CD4-positive, alpha-beta T cell (primary cell): Measurements from ENCODE around the gene LAMA4. TPM values are rescaled to one million over a fixed set of nuclear protein-coding genes. Genes with fewer than 3 reads are reported as not detected.

Source experiments
- ATAC-seq: fragments of 200-7000 bp; cut with Tn5 transposase; one replicate; pipeline ENCODE4 v1.10.0; 2022; ENCODE audit warnings: mild to moderate bottlenecking; ENCODE audit not compliant: poor library complexity
- CTCF ChIA-PET: fragments of 350-600 bp; sonication (Branson Sonifier 250); formaldehyde crosslinking; loops from one replicate; lab custom pipeline; 2021; ENCODE audit warnings: antibody characterized with exemption, inconsistent platforms; lab: Charles Lee
- POLR2A ChIA-PET: fragments of 350-600 bp; sonication (Branson Sonifier 250); formaldehyde crosslinking; loops from one replicate; lab custom pipeline; 2021; ENCODE audit warnings: antibody characterized with exemption, inconsistent platforms; lab: Charles Lee
- DNase-seq, 14 experiments: peaks; one replicate each; pipeline ENCODE4 v3.0.0-alpha.2; 2013 to 2020; ENCODE audit warnings: mixed read lengths in 2 of 14
- H3K27ac ChIP-seq, 2 donors: one replicate each; pipeline versions ENCODE4 v1.5.1 to v1.7.0; 2013; ENCODE audit warnings: low read length in 2 of 2, low read depth in 1 of 2, mild to moderate bottlenecking in 1 of 2
- H3K27me3 ChIP-seq, 2 experiments: 1 replicate in 1 of 2; 2 replicates in 1 of 2; pipeline versions ENCODE4 v1.6.1 to v1.7.0; 2013; ENCODE audit warnings: low read length in 2 of 2, control low read depth in 1 of 2, mild to moderate bottlenecking in 1 of 2, moderate library complexity in 1 of 2; ENCODE audit not compliant: insufficient read depth in 2 of 2, control insufficient read depth in 1 of 2
- H3K36me3 ChIP-seq: one replicate; pipeline ENCODE4 v1.6.1; 2013; ENCODE audit warnings: low read length, control low read depth; ENCODE audit not compliant: insufficient read depth
- H3K4me1 ChIP-seq: one replicate; pipeline ENCODE4 v1.6.1; 2013; ENCODE audit warnings: low read length, control low read depth; ENCODE audit not compliant: insufficient read depth
- H3K4me3 ChIP-seq: one replicate; pipeline ENCODE4 v1.5.1; 2013; ENCODE audit warnings: mild to moderate bottlenecking, low read length, moderate library complexity
- H3K9me3 ChIP-seq, 2 experiments: 1 replicate in 1 of 2; 2 replicates in 1 of 2; pipeline versions ENCODE4 v1.6.1 to v1.7.0; 2013; ENCODE audit warnings: low read length in 2 of 2, mild to moderate bottlenecking in 2 of 2, control low read depth in 1 of 2, moderate library complexity in 1 of 2; ENCODE audit not compliant: control insufficient read depth in 1 of 2, insufficient read depth in 1 of 2
- H3K27ac Mint-ChIP-seq: one replicate; pipeline ENCODE4 v1.8.0; 2020; ENCODE audit warnings: mixed read lengths
- H3K27me3 Mint-ChIP-seq: one replicate; pipeline ENCODE4 v1.8.0; 2021; ENCODE audit warnings: mixed read lengths
- H3K36me3 Mint-ChIP-seq: one replicate; pipeline ENCODE4 v1.8.0; 2021; ENCODE audit warnings: low read depth, mixed read lengths
- H3K4me1 Mint-ChIP-seq: one replicate; pipeline ENCODE4 v1.8.0; 2021; ENCODE audit warnings: low read depth, mixed read lengths
- H3K4me3 Mint-ChIP-seq: one replicate; pipeline ENCODE4 v1.8.0; 2020; ENCODE audit warnings: mild to moderate bottlenecking, mixed read lengths
- H3K9me3 Mint-ChIP-seq: one replicate; pipeline ENCODE4 v1.8.0; 2020; ENCODE audit warnings: mixed read lengths
- intact Hi-C, 2 experiments: fragments of 100-400 bp; cut with DNase I in 1 of 2; cut with micrococcal nuclease in 1 of 2; formaldehyde crosslinking; loops; one replicate each; pipeline versions ENCODE4 v1.15.1 to v1.9.0; 2023 to 2025; cut with DNase I, micrococcal nuclease
- total RNA-seq, 174 experiments: library from RNA in 2 of 174; stranded (reverse) in 2 of 174; gene quantifications; one replicate each; pipeline ENCODE4 v1.2.3 and lab custom pipeline; 2021 to 2026
- TF ChIP-seq, protein P1 (sequence below): fragments of 200-600 bp; IDR thresholded peaks from one replicate; pipeline ENCODE4 v1.8.0; 2022; ENCODE audit warnings: antibody characterized with exemption, mild to moderate bottlenecking

LAMA4 gene
- total RNA-seq, 2 experiments from 2014 or later, result not detected

DNA sequence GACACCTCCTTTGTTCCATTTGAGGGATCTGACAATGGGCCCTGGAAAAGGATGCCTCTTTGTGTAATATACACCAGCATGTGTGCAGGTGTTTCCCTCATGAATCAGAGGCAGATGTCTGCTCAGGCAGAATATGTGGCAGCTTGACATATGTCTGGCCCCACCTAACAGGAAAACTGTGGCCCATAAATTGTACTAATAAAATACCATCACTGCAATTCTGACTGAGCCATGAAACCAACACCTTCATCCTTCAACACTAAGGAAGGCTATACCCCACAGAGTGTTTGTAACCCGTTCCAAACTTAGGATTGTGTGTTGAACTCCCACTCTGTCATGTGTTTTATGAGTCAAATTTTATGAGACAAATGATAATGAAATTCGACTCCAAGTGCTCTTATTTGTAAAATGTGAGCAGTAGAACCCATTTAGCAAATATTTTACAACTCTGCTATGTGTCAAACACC lies 22.7 kb downstream of the LAMA4 start:
- no peaks in the 10 kb centered on the region for H3K9me3 ChIP-seq
- no peak overlapping the region for H3K27ac ChIP-seq
- H3K36me3 ChIP-seq, result no peaks in the 10 kb centered on the region
- H3K4me3 ChIP-seq, result no peak overlapping the region
- H3K4me1 ChIP-seq, result no peaks in the 10 kb centered on the region
- Mint-ChIP-seq H3K9me3 (no peaks in the 10 kb centered on the region), H3K4me3 (no peak overlapping the region), H3K36me3 (no peaks in the 10 kb centered on the region), H3K27me3 (peaks cover 28% of the 10 kb centered on the region), H3K4me1 (no peaks in the 10 kb centered on the region), H3K27ac (no peak overlapping the region)
- ChIA-PET CTCF (no interaction called here), POLR2A (no interaction called here)
- TF ChIP-seq, protein P1, sequence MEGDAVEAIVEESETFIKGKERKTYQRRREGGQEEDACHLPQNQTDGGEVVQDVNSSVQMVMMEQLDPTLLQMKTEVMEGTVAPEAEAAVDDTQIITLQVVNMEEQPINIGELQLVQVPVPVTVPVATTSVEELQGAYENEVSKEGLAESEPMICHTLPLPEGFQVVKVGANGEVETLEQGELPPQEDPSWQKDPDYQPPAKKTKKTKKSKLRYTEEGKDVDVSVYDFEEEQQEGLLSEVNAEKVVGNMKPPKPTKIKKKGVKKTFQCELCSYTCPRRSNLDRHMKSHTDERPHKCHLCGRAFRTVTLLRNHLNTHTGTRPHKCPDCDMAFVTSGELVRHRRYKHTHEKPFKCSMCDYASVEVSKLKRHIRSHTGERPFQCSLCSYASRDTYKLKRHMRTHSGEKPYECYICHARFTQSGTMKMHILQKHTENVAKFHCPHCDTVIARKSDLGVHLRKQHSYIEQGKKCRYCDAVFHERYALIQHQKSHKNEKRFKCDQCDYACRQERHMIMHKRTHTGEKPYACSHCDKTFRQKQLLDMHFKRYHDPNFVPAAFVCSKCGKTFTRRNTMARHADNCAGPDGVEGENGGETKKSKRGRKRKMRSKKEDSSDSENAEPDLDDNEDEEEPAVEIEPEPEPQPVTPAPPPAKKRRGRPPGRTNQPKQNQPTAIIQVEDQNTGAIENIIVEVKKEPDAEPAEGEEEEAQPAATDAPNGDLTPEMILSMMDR, result no peak
- H3K27me3 ChIP-seq, result peaks cover 0 to 3% of the 10 kb centered on the region in 2 experiments
- intact Hi-C loops, result no loop called here
- ATAC-seq, result no peak
- no peak for DNase-seq

DNA sequence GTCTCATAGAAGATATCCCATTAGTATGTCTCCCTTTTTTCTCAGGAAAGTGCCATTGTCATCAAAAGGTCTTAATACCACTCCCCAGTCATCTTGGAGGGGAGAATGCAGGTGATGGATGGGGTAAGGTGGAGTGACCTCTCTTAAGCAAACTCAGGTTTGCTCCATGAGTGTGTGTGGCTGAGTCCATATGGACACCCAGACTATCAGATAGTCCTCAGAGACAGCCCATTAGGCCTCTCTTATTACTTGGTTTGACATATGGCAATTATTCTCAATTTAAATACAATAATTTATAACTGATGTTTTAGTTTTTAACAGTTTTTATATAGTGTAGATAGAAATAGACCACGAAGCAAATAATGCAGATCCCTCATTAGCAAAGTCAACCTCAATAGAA lies 23.2 kb downstream of the LAMA4 start:
- no peaks in the 10 kb centered on the region for H3K4me1 ChIP-seq
- ATAC-seq, result no peak
- Mint-ChIP-seq H3K9me3 (no peaks in the 10 kb centered on the region), H3K4me3 (no peak overlapping the region), H3K36me3 (no peaks in the 10 kb centered on the region), H3K27ac (no peak overlapping the region), H3K27me3 (peaks cover 27% of the 10 kb centered on the region), H3K4me1 (no peaks in the 10 kb centered on the region)
- CTCF ChIA-PET, result no interaction called here
- DNase-seq, result no peak
- no peaks in the 10 kb centered on the region for H3K36me3 ChIP-seq
- H3K27ac ChIP-seq, result no peak overlapping the region
- no peaks in the 10 kb centered on the region for H3K9me3 ChIP-seq
- H3K27me3 ChIP-seq, result peaks cover 0 to 3% of the 10 kb centered on the region in 2 experiments
- TF ChIP-seq, protein P1, result no peak
- intact Hi-C loops, result no loop called here
- H3K4me3 ChIP-seq, result no peak overlapping the region
- POLR2A ChIA-PET, result no interaction called here

DNA sequence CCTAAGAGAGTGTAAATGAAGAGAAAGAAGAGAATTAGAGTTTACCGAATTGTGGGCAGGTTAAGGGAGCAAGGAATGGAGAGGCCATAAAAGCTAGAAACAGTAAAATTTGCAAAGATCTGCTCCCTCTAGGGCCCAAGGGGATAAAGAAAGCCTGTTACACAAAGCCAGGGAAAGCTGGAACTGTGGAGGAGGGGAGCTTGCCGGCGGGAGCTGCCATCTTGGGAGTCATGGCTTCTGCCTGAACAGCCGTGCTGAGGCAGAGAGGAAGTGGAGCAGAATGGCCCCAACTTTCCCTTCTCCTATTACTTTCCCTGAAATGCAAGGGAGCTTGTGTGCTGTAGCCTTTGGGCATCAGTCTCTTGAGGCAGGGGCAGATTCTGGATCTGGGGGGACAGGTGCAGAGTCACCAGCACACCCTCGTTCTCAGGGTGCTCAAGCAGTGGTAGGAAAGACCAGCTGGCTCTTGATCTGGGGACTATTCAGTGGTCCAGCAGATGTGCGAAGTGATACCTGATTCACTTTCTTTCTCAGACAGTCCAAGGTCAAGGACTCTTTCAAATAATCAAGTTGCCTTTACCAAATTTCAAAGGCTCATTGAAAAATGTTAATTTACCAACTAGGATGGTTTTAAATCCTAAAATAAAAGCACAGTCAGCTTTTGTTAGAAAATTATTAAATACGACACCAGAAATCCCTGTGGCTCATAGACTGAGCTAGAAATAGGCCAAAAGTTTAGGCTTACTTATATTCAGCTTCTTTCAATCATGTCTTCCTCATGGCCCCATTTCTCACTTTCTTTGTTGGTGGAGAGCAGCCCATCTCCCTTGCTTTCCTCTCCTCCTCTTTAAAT lies 25.7 kb downstream of the LAMA4 start:
- H3K27me3 Mint-ChIP-seq, result peaks cover 24% of the 10 kb centered on the region
- intact Hi-C loops, result no loop called here
- ATAC-seq, result no peak

More for the DNA sequence above, 25.7 kb downstream of the LAMA4 start:
- Mint-ChIP-seq H3K4me1 (no peaks in the 10 kb centered on the region), H3K27ac (no peak overlapping the region), H3K36me3 (no peaks in the 10 kb centered on the region), H3K4me3 (no peak overlapping the region), H3K9me3 (no peaks in the 10 kb centered on the region)
- Histone ChIP-seq H3K27ac (no peak overlapping the region), H3K9me3 (no peaks in the 10 kb centered on the region), H3K27me3 (no peaks in the 10 kb centered on the region), H3K4me1 (no peaks in the 10 kb centered on the region), H3K36me3 (no peaks in the 10 kb centered on the region), H3K4me3 (no peak overlapping the region)
- TF ChIP-seq, protein P1, result no peak
- ChIA-PET CTCF (interaction anchor here (1.4 kb wide), 1 partner anchor 8 kb away, joined by 4 read pairs; no protein-coding TSS in a partner anchor), POLR2A (no interaction called here)
- DNase-seq, result no peak
